ENCODE results near the gene KLHL8. TPM values are rescaled to one million over a fixed set of nuclear protein-coding genes. Genes with fewer than 3 reads are reported as not detected.

The KLHL8 gene
- total RNA-seq, 1 donor from 2014 or later, result 17.1 TPM

DNA sequence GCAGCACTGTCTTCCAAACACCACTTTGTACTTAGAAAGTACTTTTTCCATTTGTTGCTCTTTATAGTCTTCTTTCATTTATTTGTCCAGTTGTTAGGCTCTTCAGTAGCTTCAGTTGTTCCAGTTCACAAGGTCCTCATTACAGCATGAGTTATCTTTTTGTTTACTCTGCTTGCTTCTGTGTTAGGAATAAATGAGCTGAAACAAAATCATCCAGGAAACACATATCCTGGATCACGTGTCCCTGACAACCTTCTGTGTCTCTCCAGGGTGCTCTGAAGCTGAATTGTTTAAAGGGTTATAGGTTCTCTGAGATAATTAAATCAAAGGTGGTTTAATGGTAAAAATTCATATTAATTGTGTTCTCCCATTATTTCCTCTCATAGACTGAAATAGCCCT is 19.9 kb upstream of the KLHL8 start:
- intact Hi-C loops (cut with micrococcal nuclease), result no loop called here

DNA sequence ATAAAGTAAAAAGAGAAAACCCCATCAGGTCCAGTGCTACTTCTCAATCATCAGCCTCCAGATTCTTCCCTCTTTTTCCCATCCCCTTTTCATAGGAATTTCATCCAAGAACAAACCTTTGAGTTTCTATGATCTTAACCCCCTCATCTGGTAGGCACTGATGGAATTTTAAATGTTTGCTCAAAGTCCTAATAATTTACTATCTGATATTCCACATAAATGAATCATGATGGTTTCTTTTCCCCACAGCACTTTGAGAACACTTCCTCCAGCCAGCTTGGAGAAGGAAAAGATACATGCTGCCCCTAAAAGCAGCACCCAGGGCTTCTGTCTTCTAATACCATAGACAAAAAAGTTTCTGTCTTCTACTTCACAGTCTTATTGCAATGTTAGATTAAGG is 19.4 kb upstream of the KLHL8 start:
- Mint-ChIP-seq H3K36me3 (ENCODE audit: low read depth) (peaks cover 4% of the 10 kb centered on the region), H3K27me3 (peaks cover 23% of the 10 kb centered on the region), H3K4me3 (no peak overlapping the region), H3K27ac (no peak overlapping the region), H3K4me1 (peaks cover 3% of the 10 kb centered on the region), H3K9me3 (peaks cover 21% of the 10 kb centered on the region)
- DNase-seq, result no peak
- intact Hi-C loops (cut with micrococcal nuclease), result no loop called here

More for the DNA sequence above, 19.9 kb upstream of the KLHL8 start:
- Mint-ChIP-seq H3K36me3 (ENCODE audit: low read depth) (peaks cover 4% of the 10 kb centered on the region), H3K9me3 (peaks cover 21% of the 10 kb centered on the region), H3K4me1 (peaks cover 3% of the 10 kb centered on the region), H3K27ac (no peak overlapping the region), H3K4me3 (no peak overlapping the region), H3K27me3 (peaks cover 23% of the 10 kb centered on the region)
- DNase-seq, result no peak

- Mint-ChIP-seq H3K36me3 (ENCODE audit: low read depth) (peaks cover 4% of the 10 kb centered on the region), H3K27ac (no peak overlapping the region), H3K4me1 (peaks cover 3% of the 10 kb centered on the region), H3K9me3 (peaks cover 17% of the 10 kb centered on the region), H3K4me3 (no peak overlapping the region), H3K27me3 (peaks cover 23% of the 10 kb centered on the region)
- no peak for DNase-seq
- intact Hi-C loops (cut with micrococcal nuclease), result no loop called here
Observed at GRCh38 chr4:87239194-87239593, 18.8 kb upstream of the KLHL8 start.

- Mint-ChIP-seq H3K27ac (no peak overlapping the region), H3K36me3 (ENCODE audit: low read depth) (no peaks in the 10 kb centered on the region), H3K27me3 (peaks cover 24% of the 10 kb centered on the region), H3K4me1 (peaks cover 3% of the 10 kb centered on the region), H3K9me3 (no peaks in the 10 kb centered on the region), H3K4me3 (no peak overlapping the region)
- intact Hi-C loops (cut with micrococcal nuclease), result no loop called here
- no peak for DNase-seq
Observed at GRCh38 chr4:87236861-87237260, 16.4 kb upstream of the KLHL8 start.

- Mint-ChIP-seq H3K27ac (no peak overlapping the region), H3K4me1 (peaks cover 3% of the 10 kb centered on the region), H3K4me3 (peak overlapping the region; percentile 72), H3K27me3 (peaks cover 21% of the 10 kb centered on the region), H3K9me3 (no peaks in the 10 kb centered on the region), H3K36me3 (ENCODE audit: low read depth) (no peaks in the 10 kb centered on the region)
- intact Hi-C loops (cut with micrococcal nuclease), result loop anchor here (1.0 kb wide), 3 partner anchors 15 to 313 kb away; partner anchors contain the start of gene KLHL8
- DNase-seq, result no peak
Observed at GRCh38 chr4:87235020-87235671, 14.7 kb upstream of the KLHL8 start.

- DNase-seq, result no peak
- peaks cover 19% of the 10 kb centered on the region for H3K27me3 Mint-ChIP-seq
- H3K9me3 Mint-ChIP-seq, result no peaks in the 10 kb centered on the region
- intact Hi-C loops (cut with micrococcal nuclease), result no loop called here
- no peaks in the 10 kb centered on the region for H3K36me3 Mint-ChIP-seq (ENCODE audit: low read depth)
- peaks cover 3% of the 10 kb centered on the region for H3K4me1 Mint-ChIP-seq
- H3K4me3 Mint-ChIP-seq, result no peak overlapping the region
- no peak overlapping the region for H3K27ac Mint-ChIP-seq
Observed at GRCh38 chr4:87232216-87232615, 11.8 kb upstream of the KLHL8 start.

- H3K4me3 Mint-ChIP-seq, result no peak overlapping the region
- no peaks in the 10 kb centered on the region for H3K9me3 Mint-ChIP-seq
- intact Hi-C loops (cut with micrococcal nuclease), result no loop called here
- no peaks in the 10 kb centered on the region for H3K36me3 Mint-ChIP-seq (ENCODE audit: low read depth)
- H3K27ac Mint-ChIP-seq, result no peak overlapping the region
- peak; percentile 46 for DNase-seq
- H3K27me3 Mint-ChIP-seq, result peaks cover 19% of the 10 kb centered on the region
- peaks cover under 1% of the 10 kb centered on the region for H3K4me1 Mint-ChIP-seq
Observed at GRCh38 chr4:87230806-87231205, 10.4 kb upstream of the KLHL8 start.

- H3K36me3 Mint-ChIP-seq (ENCODE audit: low read depth), result no peaks in the 10 kb centered on the region
- H3K4me3 Mint-ChIP-seq, result no peak overlapping the region
- H3K9me3 Mint-ChIP-seq, result no peaks in the 10 kb centered on the region
- intact Hi-C loops (cut with micrococcal nuclease), result loop anchor here (10.0 kb wide), 1 partner anchor 1055 kb away; the partner anchor contains the start of gene PPM1K
- H3K27ac Mint-ChIP-seq, result no peak overlapping the region
- DNase-seq, result peak; percentile 46
- H3K4me1 Mint-ChIP-seq, result no peaks in the 10 kb centered on the region
- H3K27me3 Mint-ChIP-seq, result peaks cover 22% of the 10 kb centered on the region
Observed at GRCh38 chr4:87229979-87230378, 9.6 kb upstream of the KLHL8 start.

DNA sequence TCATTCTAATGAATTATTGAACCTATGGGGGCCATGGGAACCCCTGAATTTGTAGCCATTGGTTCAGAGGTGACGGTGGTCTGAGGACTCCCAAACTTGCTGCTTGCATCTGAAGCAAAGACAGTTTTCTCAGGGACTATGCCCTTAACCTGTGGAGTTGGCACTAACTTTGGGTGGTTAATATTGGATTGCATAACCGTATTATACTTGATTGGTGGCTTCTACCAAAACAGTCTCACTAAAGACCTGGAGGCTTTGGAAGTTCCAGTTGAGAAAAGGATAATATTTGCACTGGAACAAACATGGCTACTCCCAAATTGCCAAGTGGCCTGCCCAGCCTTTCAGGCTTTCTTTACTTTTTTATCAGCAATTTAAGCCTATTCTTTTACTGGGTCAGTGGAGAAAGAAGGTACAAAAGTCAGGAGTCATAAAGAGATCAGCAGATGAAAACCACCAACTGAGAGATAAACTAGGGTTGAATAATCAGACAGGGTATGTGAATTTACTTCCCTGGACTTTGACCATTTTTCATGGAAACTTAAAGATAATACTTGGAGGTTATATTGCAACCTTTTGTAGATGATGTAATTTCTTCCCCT is 7.9 kb upstream of the KLHL8 start:
- DNase-seq, result no peak
- H3K4me3 Mint-ChIP-seq, result no peak overlapping the region
- H3K27me3 Mint-ChIP-seq, result peaks cover 27% of the 10 kb centered on the region
- H3K9me3 Mint-ChIP-seq, result no peaks in the 10 kb centered on the region
- H3K27ac Mint-ChIP-seq, result no peak overlapping the region
- no peaks in the 10 kb centered on the region for H3K36me3 Mint-ChIP-seq (ENCODE audit: low read depth)
- no peaks in the 10 kb centered on the region for H3K4me1 Mint-ChIP-seq
- intact Hi-C loops (cut with micrococcal nuclease), result loop anchor here (10.0 kb wide), 1 partner anchor 1056 kb away; the partner anchor contains the start of gene PPM1K

- intact Hi-C loops (cut with micrococcal nuclease), result loop anchor here (10.0 kb wide), 1 partner anchor 1057 kb away; the partner anchor contains the start of gene PPM1K
- no peak overlapping the region for H3K4me3 Mint-ChIP-seq
- no peaks in the 10 kb centered on the region for H3K4me1 Mint-ChIP-seq
- H3K27me3 Mint-ChIP-seq, result peaks cover 27% of the 10 kb centered on the region
- peak; percentile 44 for DNase-seq
- no peaks in the 10 kb centered on the region for H3K36me3 Mint-ChIP-seq (ENCODE audit: low read depth)
- no peak overlapping the region for H3K27ac Mint-ChIP-seq
- H3K9me3 Mint-ChIP-seq, result no peaks in the 10 kb centered on the region
Observed at GRCh38 chr4:87227751-87228151, 7.3 kb upstream of the KLHL8 start.

GRCh38 chr4:87225936-87226335 is 5.5 kb upstream of the KLHL8 start:
- Mint-ChIP-seq H3K4me3 (no peak overlapping the region), H3K27me3 (peaks cover 23% of the 10 kb centered on the region), H3K9me3 (no peaks in the 10 kb centered on the region), H3K4me1 (no peaks in the 10 kb centered on the region), H3K27ac (no peak overlapping the region), H3K36me3 (ENCODE audit: low read depth) (no peaks in the 10 kb centered on the region)
- intact Hi-C loops (cut with micrococcal nuclease), result loop anchor here (10.0 kb wide), 1 partner anchor 1059 kb away; the partner anchor contains the start of gene PPM1K
- DNase-seq, result no peak

DNA sequence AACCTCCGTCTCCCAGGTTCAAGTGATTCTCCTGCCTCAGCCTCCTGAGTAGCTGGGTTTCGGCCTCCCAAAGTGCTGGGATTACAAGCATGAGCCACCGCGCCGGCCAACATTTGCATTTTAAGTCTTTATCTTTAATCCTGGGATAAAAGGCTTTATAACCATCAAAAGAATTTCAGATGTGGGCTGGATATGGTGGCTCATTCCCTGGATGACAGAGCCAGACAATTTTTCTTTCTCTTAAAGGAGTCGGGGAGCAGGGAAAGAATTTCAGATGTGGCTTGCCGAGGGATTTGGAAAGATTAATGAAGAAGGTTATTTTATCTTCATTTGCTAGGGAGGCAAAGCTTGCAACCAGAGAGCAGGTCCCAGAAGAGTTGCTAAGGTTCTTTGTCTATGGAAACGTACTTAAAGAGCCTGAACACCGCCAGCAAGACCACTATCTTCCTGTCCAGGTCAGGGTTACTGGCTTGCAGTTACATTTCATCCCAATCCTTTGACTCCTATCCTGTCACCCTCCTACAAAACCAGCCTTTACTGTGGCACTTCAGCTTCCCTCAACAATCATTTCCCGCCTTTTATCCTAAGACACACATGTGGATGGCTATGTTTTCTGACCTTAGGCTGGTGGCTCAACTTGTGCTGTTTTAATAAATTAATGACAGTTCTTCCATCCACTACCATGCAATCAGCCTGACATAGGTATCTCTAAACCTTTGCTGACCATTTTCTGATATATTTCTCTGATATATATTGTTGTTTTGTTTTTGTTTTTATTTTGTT is 3.9 kb upstream of the KLHL8 start:
- no peak overlapping the region for H3K4me3 Mint-ChIP-seq
- H3K36me3 Mint-ChIP-seq (ENCODE audit: low read depth), result no peaks in the 10 kb centered on the region
- no peaks in the 10 kb centered on the region for H3K9me3 Mint-ChIP-seq
- H3K4me1 Mint-ChIP-seq, result peaks cover 2% of the 10 kb centered on the region
- DNase-seq, result no peak
- H3K27ac Mint-ChIP-seq, result no peak overlapping the region
- H3K27me3 Mint-ChIP-seq, result peaks cover 14% of the 10 kb centered on the region
- intact Hi-C loops (cut with micrococcal nuclease), result loop anchor here (10.0 kb wide), 1 partner anchor 1060 kb away; the partner anchor contains the start of gene PPM1K

DNA sequence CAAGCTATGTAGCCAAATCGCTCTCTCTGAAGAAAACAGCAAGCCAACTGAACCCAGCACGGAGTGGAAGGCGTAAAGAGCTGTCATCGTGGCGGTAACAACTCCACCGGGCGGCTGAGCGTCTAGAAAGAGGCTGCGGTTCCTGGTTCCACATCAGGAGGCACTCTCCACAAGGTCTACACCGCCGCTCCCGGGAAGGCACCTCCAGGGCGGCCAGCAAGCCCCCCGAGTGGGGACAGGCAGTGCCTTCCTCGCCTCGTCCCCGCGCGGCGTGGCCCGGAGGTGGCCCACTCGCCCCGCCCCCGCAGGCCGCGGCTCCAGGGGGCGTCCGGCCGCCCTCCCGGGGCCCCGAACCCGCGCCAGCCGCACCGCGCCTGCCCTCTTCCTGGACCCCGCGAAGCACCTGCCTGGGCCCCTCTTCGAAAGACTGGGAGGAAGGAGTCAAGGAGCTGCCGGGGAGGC is 755 bp downstream of the KLHL8 start:
- Mint-ChIP-seq H3K27ac (peak overlapping the region; percentile 95), H3K36me3 (ENCODE audit: low read depth) (peaks cover 2% of the 10 kb centered on the region), H3K4me1 (peaks cover 10% of the 10 kb centered on the region), H3K27me3 (peaks cover 8% of the 10 kb centered on the region), H3K4me3 (peak overlapping the region; percentile 89), H3K9me3 (no peaks in the 10 kb centered on the region)
- DNase-seq, result peak; percentile 87
- intact Hi-C loops (cut with micrococcal nuclease), result loop anchor here (1.0 to 10.0 kb wide), 5 partner anchors 16 to 1065 kb away; partner anchors contain the start of gene PPM1K
